HL-60 (cell line): ENCODE data around the gene MKLN1.

ENCODE experiments used
- POLR2AphosphoS5 ChIP-seq: IDR thresholded peaks from 2 replicates; pipeline ENCODE4 v1.6.1; 2012; ENCODE audit warnings: low read depth
- SPI1 ChIP-seq: IDR thresholded peaks from 2 replicates; pipeline ENCODE4 v1.6.1; 2012; ENCODE audit warnings: low read depth, mild to moderate bottlenecking, borderline replicate concordance
- TF ChIP-seq, protein P1 (sequence below): IDR thresholded peaks from 2 replicates; pipeline ENCODE4 v1.6.1; 2012; ENCODE audit warnings: low read depth; ENCODE audit not compliant: insufficient replicate concordance
- TF ChIP-seq, protein P2 (sequence below): IDR thresholded peaks from one replicate; pipeline ENCODE4 v1.5.1; 2011; ENCODE audit warnings: low read length, control low read depth, inconsistent platforms; ENCODE audit not compliant: insufficient read depth

DNA sequence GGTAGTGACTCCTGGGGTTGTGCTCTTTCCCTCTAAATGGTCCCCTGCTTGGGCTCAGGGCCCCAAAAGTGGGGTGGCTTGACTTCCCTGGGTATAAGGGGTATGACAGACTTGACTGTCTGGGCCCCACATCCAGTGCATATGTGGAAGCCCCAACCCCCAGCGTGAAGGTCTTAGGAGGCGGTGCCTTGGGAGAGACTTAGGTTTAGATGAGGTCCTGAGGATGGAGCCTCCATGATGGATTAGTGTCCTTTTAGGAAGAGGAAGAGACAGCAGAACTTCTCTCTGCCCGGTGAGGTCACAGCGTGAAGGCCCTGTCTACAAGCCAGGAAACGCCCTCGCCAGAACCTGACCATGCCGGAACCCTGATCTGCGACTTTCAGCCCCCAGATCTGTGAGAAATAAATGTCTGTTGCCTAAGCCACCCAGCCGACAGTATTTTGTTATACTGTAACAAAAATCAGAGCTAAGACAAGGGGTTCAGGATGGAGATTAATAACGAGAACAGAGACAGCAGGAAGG, 205.0 kb downstream of the MKLN1 start:
- TF ChIP-seq, protein P1, sequence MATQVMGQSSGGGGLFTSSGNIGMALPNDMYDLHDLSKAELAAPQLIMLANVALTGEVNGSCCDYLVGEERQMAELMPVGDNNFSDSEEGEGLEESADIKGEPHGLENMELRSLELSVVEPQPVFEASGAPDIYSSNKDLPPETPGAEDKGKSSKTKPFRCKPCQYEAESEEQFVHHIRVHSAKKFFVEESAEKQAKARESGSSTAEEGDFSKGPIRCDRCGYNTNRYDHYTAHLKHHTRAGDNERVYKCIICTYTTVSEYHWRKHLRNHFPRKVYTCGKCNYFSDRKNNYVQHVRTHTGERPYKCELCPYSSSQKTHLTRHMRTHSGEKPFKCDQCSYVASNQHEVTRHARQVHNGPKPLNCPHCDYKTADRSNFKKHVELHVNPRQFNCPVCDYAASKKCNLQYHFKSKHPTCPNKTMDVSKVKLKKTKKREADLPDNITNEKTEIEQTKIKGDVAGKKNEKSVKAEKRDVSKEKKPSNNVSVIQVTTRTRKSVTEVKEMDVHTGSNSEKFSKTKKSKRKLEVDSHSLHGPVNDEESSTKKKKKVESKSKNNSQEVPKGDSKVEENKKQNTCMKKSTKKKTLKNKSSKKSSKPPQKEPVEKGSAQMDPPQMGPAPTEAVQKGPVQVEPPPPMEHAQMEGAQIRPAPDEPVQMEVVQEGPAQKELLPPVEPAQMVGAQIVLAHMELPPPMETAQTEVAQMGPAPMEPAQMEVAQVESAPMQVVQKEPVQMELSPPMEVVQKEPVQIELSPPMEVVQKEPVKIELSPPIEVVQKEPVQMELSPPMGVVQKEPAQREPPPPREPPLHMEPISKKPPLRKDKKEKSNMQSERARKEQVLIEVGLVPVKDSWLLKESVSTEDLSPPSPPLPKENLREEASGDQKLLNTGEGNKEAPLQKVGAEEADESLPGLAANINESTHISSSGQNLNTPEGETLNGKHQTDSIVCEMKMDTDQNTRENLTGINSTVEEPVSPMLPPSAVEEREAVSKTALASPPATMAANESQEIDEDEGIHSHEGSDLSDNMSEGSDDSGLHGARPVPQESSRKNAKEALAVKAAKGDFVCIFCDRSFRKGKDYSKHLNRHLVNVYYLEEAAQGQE: no peak
- TF ChIP-seq, protein P2, sequence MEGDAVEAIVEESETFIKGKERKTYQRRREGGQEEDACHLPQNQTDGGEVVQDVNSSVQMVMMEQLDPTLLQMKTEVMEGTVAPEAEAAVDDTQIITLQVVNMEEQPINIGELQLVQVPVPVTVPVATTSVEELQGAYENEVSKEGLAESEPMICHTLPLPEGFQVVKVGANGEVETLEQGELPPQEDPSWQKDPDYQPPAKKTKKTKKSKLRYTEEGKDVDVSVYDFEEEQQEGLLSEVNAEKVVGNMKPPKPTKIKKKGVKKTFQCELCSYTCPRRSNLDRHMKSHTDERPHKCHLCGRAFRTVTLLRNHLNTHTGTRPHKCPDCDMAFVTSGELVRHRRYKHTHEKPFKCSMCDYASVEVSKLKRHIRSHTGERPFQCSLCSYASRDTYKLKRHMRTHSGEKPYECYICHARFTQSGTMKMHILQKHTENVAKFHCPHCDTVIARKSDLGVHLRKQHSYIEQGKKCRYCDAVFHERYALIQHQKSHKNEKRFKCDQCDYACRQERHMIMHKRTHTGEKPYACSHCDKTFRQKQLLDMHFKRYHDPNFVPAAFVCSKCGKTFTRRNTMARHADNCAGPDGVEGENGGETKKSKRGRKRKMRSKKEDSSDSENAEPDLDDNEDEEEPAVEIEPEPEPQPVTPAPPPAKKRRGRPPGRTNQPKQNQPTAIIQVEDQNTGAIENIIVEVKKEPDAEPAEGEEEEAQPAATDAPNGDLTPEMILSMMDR: no peak
- TF ChIP-seq POLR2AphosphoS5 (no peak), SPI1 (no peak)
